NCI-H1105 treated with DMSO at 0.1 percent for 48 hours (cell line): Measurements from ENCODE around the gene OR5H14.

Experiments used
- DNase-seq: peaks from one replicate; lab custom pipeline; 2025; lab: John Stamatoyannopoulos, UW

OR5H14 gene

DNA sequence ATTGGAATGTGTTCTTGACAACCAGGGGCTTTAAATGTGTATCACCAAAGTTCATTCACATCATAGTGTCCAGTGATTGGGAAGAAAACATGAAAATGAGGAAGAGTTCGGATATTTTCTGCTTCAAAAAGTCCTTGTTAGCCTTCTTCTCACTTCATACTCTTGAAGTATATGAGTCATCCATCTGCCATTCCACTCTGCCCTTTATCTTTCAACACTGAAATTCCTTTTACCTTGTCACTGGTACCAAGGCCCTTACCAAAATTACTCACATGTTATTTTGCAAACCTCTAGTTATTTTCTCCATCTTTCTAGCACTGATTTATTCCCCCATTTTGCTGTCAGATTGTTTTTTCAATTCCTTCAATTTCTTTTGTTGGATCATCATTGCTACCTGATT lies 51.7 kb downstream of the OR5H14 start:
- DNase-seq, result no peak
